IMR-90 (cell line): Measurements from ENCODE around the gene UBR7. TPM values are rescaled to one million over a fixed set of nuclear protein-coding genes. Genes with fewer than 3 reads are reported as not detected.

ENCODE experiments used
- ATAC-seq: fragments of 200-7000 bp; cut with Tn5 transposase; 2 replicates; pipeline ENCODE4 v1.9.1; 2020; ENCODE audit warnings: low read depth, mild to moderate bottlenecking, moderate library complexity
- BruUV-seq: library from RNA; stranded (reverse); fragments of 400-500 nt; replicated peaks from 2 replicates; lab custom pipeline; 2021; lab: Mats Ljungman, UMichigan
- CTCF ChIA-PET: fragments of 300-600 bp; formaldehyde crosslinking; extraction: SDS; loops from one replicate; lab custom pipeline; 2021; ENCODE audit warnings: antibody characterized with exemption; lab: Yijun Ruan, JAX
- POLR2A ChIA-PET: fragments of 300-600 bp; sonication (Branson Sonifier 250); formaldehyde crosslinking; loops from one replicate; lab custom pipeline; 2022; ENCODE audit warnings: antibody characterized with exemption; ENCODE audit not compliant: unreplicated experiment; lab: Charles Lee
- DNase-seq: peaks from one replicate; pipeline ENCODE4 v3.0.0; 2013
- H2AFZ ChIP-seq: replicated peaks from 2 replicates; pipeline ENCODE3; 2013; ENCODE audit warnings: low read length, mild to moderate bottlenecking; ENCODE audit not compliant: poor library complexity
- H2AK5ac ChIP-seq: 2 replicates; pipeline ENCODE4 v1.6.1; 2013; ENCODE audit warnings: low read depth, low read length, inconsistent platforms
- H2AK9ac ChIP-seq: replicated peaks from 2 replicates; pipeline ENCODE3; 2013; ENCODE audit warnings: mild to moderate bottlenecking, low read depth, low read length, moderate library complexity; ENCODE audit not compliant: poor library complexity
- H2BK120ac ChIP-seq: 2 replicates; pipeline ENCODE4 v1.6.1; 2013; ENCODE audit warnings: low read depth, low read length, inconsistent platforms
- H2BK15ac ChIP-seq: 3 replicates; pipeline ENCODE4 v1.6.1; 2013; ENCODE audit warnings: low read depth, low read length, inconsistent platforms
- H2BK20ac ChIP-seq: 2 replicates; pipeline ENCODE4 v1.6.1; 2013; ENCODE audit warnings: low read depth, mild to moderate bottlenecking, inconsistent platforms, low read length, moderate library complexity
- H2BK5ac ChIP-seq: 2 replicates; pipeline ENCODE4 v1.6.1; 2013; ENCODE audit warnings: mild to moderate bottlenecking, low read depth, low read length, inconsistent platforms; ENCODE audit not compliant: poor library complexity, severe bottlenecking
- H3K14ac ChIP-seq: replicated peaks from 2 replicates; pipeline ENCODE4 v1.6.1; 2013; ENCODE audit warnings: low read depth, low read length, inconsistent platforms
- H3K18ac ChIP-seq: 2 replicates; pipeline ENCODE4 v1.6.1; 2013; ENCODE audit warnings: low read depth, low read length, control low read depth
- H3K23ac ChIP-seq: 2 replicates; pipeline ENCODE4 v1.6.1; 2013; ENCODE audit warnings: low read depth, low read length, inconsistent platforms
- H3K27ac ChIP-seq: 2 replicates; pipeline ENCODE4 v1.5.1; 2013; ENCODE audit warnings: mild to moderate bottlenecking, control low read depth, low read length; ENCODE audit not compliant: insufficient read depth
- H3K27me3 ChIP-seq: 2 replicates; pipeline ENCODE4 v1.6.1; 2013; ENCODE audit warnings: low read length; ENCODE audit not compliant: control insufficient read depth, insufficient read depth
- H3K36me3 ChIP-seq: 2 replicates; pipeline ENCODE4 v1.6.1; 2013; ENCODE audit warnings: low read length, mixed read lengths; ENCODE audit not compliant: control insufficient read depth, insufficient read depth
- H3K4ac ChIP-seq: 2 replicates; pipeline ENCODE4 v1.6.1; 2013; ENCODE audit warnings: low read depth, low read length, inconsistent platforms
- H3K4me1 ChIP-seq: 2 replicates; pipeline ENCODE4 v1.6.1; 2013; ENCODE audit warnings: low read length, mixed read lengths; ENCODE audit not compliant: control insufficient read depth, insufficient read depth
- H3K4me2 ChIP-seq: 2 replicates; pipeline ENCODE4 v1.6.1; 2013; ENCODE audit warnings: low read depth, mild to moderate bottlenecking, control low read depth, low read length, moderate library complexity
- H3K4me3 ChIP-seq: 2 replicates; pipeline ENCODE4 v1.5.1; 2013; ENCODE audit warnings: low read depth, mild to moderate bottlenecking, control low read depth, low read length, moderate library complexity; ENCODE audit not compliant: insufficient read depth
- H3K56ac ChIP-seq: 2 replicates; pipeline ENCODE4 v1.6.1; 2013; ENCODE audit warnings: low read length, inconsistent platforms; ENCODE audit not compliant: insufficient read depth; ENCODE audit errors: extremely low read depth
- H3K79me1 ChIP-seq, 2 experiments: 2 replicates each; pipeline ENCODE4 v1.6.1; 2013; ENCODE audit warnings: low read length in 2 of 2, inconsistent platforms in 1 of 2, low read depth in 1 of 2
- H3K9ac ChIP-seq: 2 replicates; pipeline ENCODE4 v1.6.1; 2013; ENCODE audit warnings: low read depth, low read length, control low read depth
- H3K9me1 ChIP-seq: 2 replicates; pipeline ENCODE4 v1.6.1; 2013; ENCODE audit warnings: low read length, inconsistent platforms; ENCODE audit not compliant: insufficient read depth
- H3K9me3 ChIP-seq: 2 replicates; pipeline ENCODE4 v1.6.1; 2013; ENCODE audit warnings: low read length; ENCODE audit not compliant: control insufficient read depth, insufficient read depth
- H4K20me1 ChIP-seq: 2 replicates; pipeline ENCODE4 v1.6.1; 2013; ENCODE audit warnings: low read length, inconsistent platforms; ENCODE audit not compliant: insufficient read depth
- H4K5ac ChIP-seq: 2 replicates; pipeline ENCODE4 v1.6.1; 2013; ENCODE audit warnings: mild to moderate bottlenecking, low read depth, low read length, control low read depth
- H4K8ac ChIP-seq, 2 experiments: 2 replicates each; pipeline ENCODE4 v1.6.1; 2013; ENCODE audit warnings: low read depth in 2 of 2, low read length in 2 of 2, control low read depth in 1 of 2, inconsistent platforms in 1 of 2
- H4K91ac ChIP-seq: 2 replicates; pipeline ENCODE4 v1.6.1; 2013; ENCODE audit warnings: low read depth, low read length, inconsistent platforms; ENCODE audit not compliant: insufficient read depth
- BHLHE40 ChIP-seq: fragments of 150-350 bp; IDR thresholded peaks from 2 replicates; pipeline ENCODE4 v1.6.1; 2016; ENCODE audit warnings: mild to moderate bottlenecking, low read depth, low read length
- CEBPB ChIP-seq: IDR thresholded peaks from 2 replicates; pipeline ENCODE4 v1.6.1; 2012; ENCODE audit warnings: low read depth, low read length, improper control_type of control experiment
- CHD1 ChIP-seq: IDR thresholded peaks from 2 replicates; pipeline ENCODE4 v1.6.1; 2012; ENCODE audit warnings: low read depth, low read length, improper control_type of control experiment
- FOS ChIP-seq: fragments of 150-350 bp; IDR thresholded peaks from 2 replicates; pipeline ENCODE4 v1.6.1; 2016; ENCODE audit warnings: low read depth, low read length
- MAFK ChIP-seq: IDR thresholded peaks from 2 replicates; pipeline ENCODE4 v1.6.1; 2012; ENCODE audit warnings: low read depth, low read length, improper control_type of control experiment
- MAZ ChIP-seq: IDR thresholded peaks from 2 replicates; pipeline ENCODE4 v1.6.1; 2012; ENCODE audit warnings: low read depth, mild to moderate bottlenecking, low read length, improper control_type of control experiment, moderate library complexity, borderline replicate concordance
- MXI1 ChIP-seq: IDR thresholded peaks from 2 replicates; pipeline ENCODE4 v1.6.1; 2012; ENCODE audit warnings: low read depth, mild to moderate bottlenecking, low read length, moderate library complexity, borderline replicate concordance
- NFE2L2 ChIP-seq: fragments of 150-350 bp; IDR thresholded peaks from 2 replicates; pipeline ENCODE4 v1.6.1; 2016; ENCODE audit warnings: low read depth, mild to moderate bottlenecking, low read length
- RAD21 ChIP-seq: IDR thresholded peaks from 2 replicates; pipeline ENCODE4 v1.6.1; 2012; ENCODE audit warnings: low read length, improper control_type of control experiment
- RCOR1 ChIP-seq: IDR thresholded peaks from 2 replicates; pipeline ENCODE4 v1.6.1; 2012; ENCODE audit warnings: mild to moderate bottlenecking, low read length, improper control_type of control experiment; ENCODE audit not compliant: insufficient replicate concordance
- RFX5 ChIP-seq: IDR thresholded peaks from 2 replicates; pipeline ENCODE4 v1.8.0; 2012; ENCODE audit warnings: low read depth, mild to moderate bottlenecking, low read length, moderate library complexity
- SMC3 ChIP-seq: fragments of 150-350 bp; IDR thresholded peaks from 2 replicates; pipeline ENCODE4 v1.6.1; 2016; ENCODE audit warnings: low read depth, mild to moderate bottlenecking, antibody characterized with exemption, low read length, moderate library complexity
- WGBS, 2 experiments: methylation state at CpG; one replicate each; pipeline versions ENCODE4 v1.1.5 to v1.1.7; 2013; ENCODE audit warnings: missing lambda C conversion rate in 2 of 2; ENCODE audit not compliant: insufficient read length in 1 of 2; ENCODE audit errors: extremely low coverage in 2 of 2; 5-methylcytosine and 5-hydroxymethylcytosine counted together
- dilution Hi-C: fragments of 300-500 bp; cut with HindIII; formaldehyde crosslinking; loops from one replicate; pipeline ENCODE4 v1.14.3; 2018; ENCODE audit warnings: low sequenced_read_pairs; ENCODE audit not compliant: unreplicated experiment
- in situ Hi-C: fragments of 300-500 bp; cut with MboI; formaldehyde crosslinking; loops from 3 replicates; pipeline ENCODE4 v1.14.3; 2019; ENCODE audit warnings: low sequenced_read_pairs, inconsistent platforms, mixed read lengths
- intact Hi-C: fragments of 100-400 bp; cut with micrococcal nuclease; formaldehyde crosslinking; loops from 2 replicates; pipeline ENCODE4 v1.10.0; 2022
- polyA plus RNA-seq, 3 experiments: library from polyadenylated mRNA; depleted of rRNA; stranded (reverse); fragments of >200 nt; gene quantifications; 2 replicates each; pipeline ENCODE4 v1.2.3, GENCODE V29; 2012; ENCODE audit warnings: low replicate concordance in 1 of 3
- total RNA-seq: library from RNA; depleted of rRNA; stranded (reverse); fragments of >200 nt; gene quantifications from 2 replicates; pipeline ENCODE4 v1.2.3, GENCODE V29; 2012
- TF ChIP-seq, protein P1 (sequence below): fragments of 150-350 bp; IDR thresholded peaks from 2 replicates; pipeline ENCODE4 v1.6.1; 2017; ENCODE audit warnings: mild to moderate bottlenecking, antibody characterized with exemption, low read length, low read depth
- TF ChIP-seq, protein P2 (sequence below): fragments of 150-350 bp; IDR thresholded peaks from 2 replicates; pipeline ENCODE4 v1.6.1; 2016; ENCODE audit warnings: low read depth, mild to moderate bottlenecking, low read length, moderate library complexity, borderline replicate concordance
- TF ChIP-seq, protein P3 (sequence below): conservative IDR thresholded peaks from 2 replicates; pipeline ENCODE4 v1.5.1; 2012; ENCODE audit warnings: mild to moderate bottlenecking, low read depth, low read length, improper control_type of control experiment

The UBR7 gene
- total and polyA plus RNA-seq, 2 of the 4 experiments (the other 2 are of a cell fraction), result 24.2 to 29.4 TPM

DNA sequence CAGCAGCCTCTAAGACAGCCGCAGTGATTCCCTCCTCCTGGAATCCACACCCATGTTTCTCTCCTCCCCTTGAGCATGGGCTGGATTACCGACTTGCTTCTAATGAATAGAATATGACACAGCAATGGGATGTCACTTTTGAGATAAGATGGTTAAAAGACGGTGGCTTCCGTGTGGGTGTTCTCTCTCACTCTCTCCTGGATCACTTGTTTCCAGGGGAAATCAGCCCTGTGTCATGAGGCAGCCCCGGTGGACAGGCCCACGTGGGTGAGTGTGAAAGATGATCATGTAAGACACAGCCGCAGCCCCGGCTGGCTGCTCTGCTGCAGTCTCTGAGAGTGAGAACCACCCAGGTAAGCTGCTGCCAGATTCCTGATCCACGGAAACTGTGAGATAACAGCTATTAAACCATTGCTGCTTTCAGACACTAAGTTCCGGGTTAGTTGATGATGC lies 33.1 kb upstream of the UBR7 start:
- BruUV-seq, result no TSS peak
- Histone ChIP-seq H3K79me1 (no peaks in the 10 kb centered on the region), H3K56ac (no peak overlapping the region), H3K27me3 (peaks cover 9% of the 10 kb centered on the region), H2AK9ac (no peak overlapping the region), H3K9me3 (no peaks in the 10 kb centered on the region), H2BK5ac (no peak overlapping the region), H3K18ac (no peak overlapping the region), H4K91ac (no peak overlapping the region), H2AFZ (peak overlapping the region; percentile 10), H2AK5ac (no peak overlapping the region), H2BK15ac (no peak overlapping the region), H3K4me2 (peak overlapping the region; percentile 16; the same call in 1 of the 2 replicates), H2BK120ac (no peak overlapping the region), H3K36me3 (no peaks in the 10 kb centered on the region), H3K27ac (no peak overlapping the region), H3K9ac (no peak overlapping the region), H3K9me1 (no peaks in the 10 kb centered on the region), H2BK20ac (no peak overlapping the region), H4K20me1 (no peaks in the 10 kb centered on the region), H3K23ac (no peak overlapping the region), H3K4me3 (no peak overlapping the region), H4K5ac (no peak overlapping the region), H3K14ac (no peak overlapping the region), H3K4me1 (no peaks in the 10 kb centered on the region), H3K4ac (no peak overlapping the region), H4K8ac (no peak overlapping the region)
- DNase-seq (peak; percentile 22), ATAC-seq (peak; percentile 42)
- ChIA-PET POLR2A (no interaction called here), CTCF (no interaction called here)
- in situ Hi-C loops, result no loop called here
- dilution Hi-C loops, result no loop called here
- intact Hi-C loops, result no loop called here
- TF ChIP-seq RFX5, result peak; percentile 96
- no peak for TF ChIP-seq RAD21
- TF ChIP-seq BHLHE40, result no peak
- TF ChIP-seq SMC3, result no peak
- no peak for TF ChIP-seq RCOR1
- no peak for TF ChIP-seq MAZ
- TF ChIP-seq FOS, result no peak
- TF ChIP-seq NFE2L2, result no peak
- TF ChIP-seq MXI1, result no peak
- TF ChIP-seq, protein P1, sequence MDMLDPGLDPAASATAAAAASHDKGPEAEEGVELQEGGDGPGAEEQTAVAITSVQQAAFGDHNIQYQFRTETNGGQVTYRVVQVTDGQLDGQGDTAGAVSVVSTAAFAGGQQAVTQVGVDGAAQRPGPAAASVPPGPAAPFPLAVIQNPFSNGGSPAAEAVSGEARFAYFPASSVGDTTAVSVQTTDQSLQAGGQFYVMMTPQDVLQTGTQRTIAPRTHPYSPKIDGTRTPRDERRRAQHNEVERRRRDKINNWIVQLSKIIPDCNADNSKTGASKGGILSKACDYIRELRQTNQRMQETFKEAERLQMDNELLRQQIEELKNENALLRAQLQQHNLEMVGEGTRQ, result peak; percentile 70
- TF ChIP-seq, protein P2, sequence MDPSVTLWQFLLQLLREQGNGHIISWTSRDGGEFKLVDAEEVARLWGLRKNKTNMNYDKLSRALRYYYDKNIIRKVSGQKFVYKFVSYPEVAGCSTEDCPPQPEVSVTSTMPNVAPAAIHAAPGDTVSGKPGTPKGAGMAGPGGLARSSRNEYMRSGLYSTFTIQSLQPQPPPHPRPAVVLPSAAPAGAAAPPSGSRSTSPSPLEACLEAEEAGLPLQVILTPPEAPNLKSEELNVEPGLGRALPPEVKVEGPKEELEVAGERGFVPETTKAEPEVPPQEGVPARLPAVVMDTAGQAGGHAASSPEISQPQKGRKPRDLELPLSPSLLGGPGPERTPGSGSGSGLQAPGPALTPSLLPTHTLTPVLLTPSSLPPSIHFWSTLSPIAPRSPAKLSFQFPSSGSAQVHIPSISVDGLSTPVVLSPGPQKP, result no peak
- TF ChIP-seq, protein P3, sequence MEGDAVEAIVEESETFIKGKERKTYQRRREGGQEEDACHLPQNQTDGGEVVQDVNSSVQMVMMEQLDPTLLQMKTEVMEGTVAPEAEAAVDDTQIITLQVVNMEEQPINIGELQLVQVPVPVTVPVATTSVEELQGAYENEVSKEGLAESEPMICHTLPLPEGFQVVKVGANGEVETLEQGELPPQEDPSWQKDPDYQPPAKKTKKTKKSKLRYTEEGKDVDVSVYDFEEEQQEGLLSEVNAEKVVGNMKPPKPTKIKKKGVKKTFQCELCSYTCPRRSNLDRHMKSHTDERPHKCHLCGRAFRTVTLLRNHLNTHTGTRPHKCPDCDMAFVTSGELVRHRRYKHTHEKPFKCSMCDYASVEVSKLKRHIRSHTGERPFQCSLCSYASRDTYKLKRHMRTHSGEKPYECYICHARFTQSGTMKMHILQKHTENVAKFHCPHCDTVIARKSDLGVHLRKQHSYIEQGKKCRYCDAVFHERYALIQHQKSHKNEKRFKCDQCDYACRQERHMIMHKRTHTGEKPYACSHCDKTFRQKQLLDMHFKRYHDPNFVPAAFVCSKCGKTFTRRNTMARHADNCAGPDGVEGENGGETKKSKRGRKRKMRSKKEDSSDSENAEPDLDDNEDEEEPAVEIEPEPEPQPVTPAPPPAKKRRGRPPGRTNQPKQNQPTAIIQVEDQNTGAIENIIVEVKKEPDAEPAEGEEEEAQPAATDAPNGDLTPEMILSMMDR, result no peak
- no peak for TF ChIP-seq CHD1
- no peak for TF ChIP-seq CEBPB
- TF ChIP-seq MAFK, result no peak
- no CpG with 5 or more reads among the region's 10 CpGs for WGBS, 2 experiments
